HK-2 (cell line): ENCODE measurements around the gene TMEM168.
"Not testable (repeated sequence)": the region's sequence is repeated elsewhere in the genome, so short reads cannot be mapped to it uniquely, and the experiment has no call there.

Experiments used
- DNase-seq: peaks from one replicate; pipeline ENCODE4 v3.0.0-alpha.2; 2018; ENCODE audit not compliant: unreplicated experiment

TMEM168 gene

GRCh38 chr7:112789817-112790585 is at the start of gene TMEM168:
TSS of gene TMEM168 (minus strand) at chr7:112790393. CDS start at chr7:112784825, 5,568 bp downstream.
- DNase-seq = peak; percentile 84

GRCh38 chr7:112835928-112836327 is 45.7 kb upstream of the TMEM168 start:
- not testable (repeated sequence) for DNase-seq

- no peak for DNase-seq
Measured at GRCh38 chr7:112833082-112833481, 42.9 kb upstream of the TMEM168 start.

GRCh38 chr7:112830769-112831168 is 40.6 kb upstream of the TMEM168 start:
- DNase-seq = no peak

GRCh38 chr7:112828696-112829095 is 38.5 kb upstream of the TMEM168 start:
- DNase-seq = no peak

GRCh38 chr7:112821345-112821744 is 31.2 kb upstream of the TMEM168 start:
- DNase-seq = no peak

GRCh38 chr7:112819536-112819935 is 29.3 kb upstream of the TMEM168 start:
- no peak for DNase-seq

GRCh38 chr7:112806156-112806555 is 16.0 kb upstream of the TMEM168 start:
- no peak for DNase-seq

GRCh38 chr7:112802406-112802805 is 12.2 kb upstream of the TMEM168 start:
- no peak for DNase-seq

GRCh38 chr7:112800486-112800885 is 10.3 kb upstream of the TMEM168 start:
- DNase-seq = no peak

GRCh38 chr7:112799448-112800120 is 9.4 kb upstream of the TMEM168 start:
- no peak for DNase-seq

GRCh38 chr7:112798274-112799159 is 8.3 kb upstream of the TMEM168 start:
- DNase-seq = no peak

- DNase-seq = not testable (repeated sequence)
Measured at GRCh38 chr7:112796552-112796951, 6.4 kb upstream of the TMEM168 start.

- no peak for DNase-seq
Measured at GRCh38 chr7:112792441-112792840, 2.2 kb upstream of the TMEM168 start.

- DNase-seq = no peak
Measured at GRCh38 chr7:112791465-112792168, 1.4 kb upstream of the TMEM168 start.

- DNase-seq = no peak
Measured at GRCh38 chr7:112790586-112791003, 402 bp upstream of the TMEM168 start.

- DNase-seq = no peak
Measured at GRCh38 chr7:112789453-112789816, 758 bp downstream of the TMEM168 start.

GRCh38 chr7:112788778-112789343 is 1.3 kb downstream of the TMEM168 start:
- no peak for DNase-seq

- DNase-seq = no peak
Measured at GRCh38 chr7:112784603-112785002, 5.6 kb downstream of the TMEM168 start.

- DNase-seq = no peak
Measured at GRCh38 chr7:112782498-112782897, 7.7 kb downstream of the TMEM168 start.

- DNase-seq = no peak
Measured at GRCh38 chr7:112781558-112781957, 8.6 kb downstream of the TMEM168 start.
